H1 (cell line): ENCODE data around the gene IL18R1. TPM values are rescaled to one million over a fixed set of nuclear protein-coding genes. Genes with fewer than 3 reads are reported as not detected.

Experiments used
- E2F6 ChIP-seq: IDR thresholded peaks from 2 replicates; pipeline ENCODE4 v1.6.1; 2012; ENCODE audit warnings: inconsistent platforms
- FOSL1 ChIP-seq: IDR thresholded peaks from 2 replicates; pipeline ENCODE4 v1.6.1; 2011; ENCODE audit warnings: mild to moderate bottlenecking, low read depth, low read length, moderate library complexity; ENCODE audit not compliant: insufficient read depth
- JUND ChIP-seq: IDR thresholded peaks from 2 replicates; pipeline ENCODE4 v1.6.1; 2011; ENCODE audit warnings: mild to moderate bottlenecking, improper control_type of control experiment, low read length
- KDM5A ChIP-seq: fragments of 200-600 bp; IDR thresholded peaks from 2 replicates; pipeline ENCODE4 v1.7.1; 2012; ENCODE audit warnings: mild to moderate bottlenecking, low read length, inconsistent platforms, mixed read lengths
- RBBP5 ChIP-seq: IDR thresholded peaks from 2 replicates; pipeline ENCODE4 v1.7.1; 2012; ENCODE audit warnings: low read depth, mild to moderate bottlenecking, inconsistent platforms, low read length, moderate library complexity, borderline replicate concordance
- polyA plus RNA-seq, 7 experiments: library from polyadenylated mRNA; depleted of rRNA in 3 of 7; stranded (reverse) in 5 of 7; unstranded in 2 of 7; fragments of >200 nt in 5 of 7; fragments of 200-250 nt in 2 of 7; gene quantifications; 1 replicate in 5 of 7; 2 replicates in 1 of 7; 4 replicates in 1 of 7; pipeline versions ENCODE4 v1.2.1 to v1.2.3, GENCODE V29; 2011 to 2013; ENCODE audit warnings: missing spikeins in 2 of 7, mixed read lengths in 2 of 7
- total RNA-seq: library from RNA; stranded (reverse); fragmentation: NEBNext Ultra II Directional; extraction: Animal tissue kit (Norgen Biotek cat#: 25700); gene quantifications from 2 replicates; pipeline ENCODE4 v1.2.1, GENCODE V29; 2021

IL18R1 gene
- total and polyA plus RNA-seq, 2 of the 8 experiments (the other 6 are each of a cell fraction or from before 2014, with no cell fraction given) = 0.54 TPM; not detected in 1

GRCh38 chr2:102355526-102356380, at the start of gene IL18R1 (continued):
- TF ChIP-seq E2F6 (no peak; the same call in 1 of the 2 replicates), FOSL1 (no peak), KDM5A (no peak), RBBP5 (no peak), JUND (no peak)
- TF ChIP-seq, all 59 proteins: peak for 13
